Activated naive CD8-positive, alpha-beta T cell treated with anti-CD3 and anti-CD28 coated beads for 36 hours (primary cell): Measurements from ENCODE around the gene TARP. TPM values are rescaled to one million over a fixed set of nuclear protein-coding genes. Genes with fewer than 3 reads are reported as not detected.

Experiments
- DNase-seq: peaks from one replicate; pipeline ENCODE4 v3.0.0; 2021
- H3K27ac Mint-ChIP-seq: one replicate; pipeline ENCODE4 v1.8.0; 2022; ENCODE audit warnings: mild to moderate bottlenecking, moderate library complexity, mixed read lengths
- H3K27me3 Mint-ChIP-seq: one replicate; pipeline ENCODE4 v1.8.0; 2022; ENCODE audit warnings: mild to moderate bottlenecking, mixed read lengths
- H3K36me3 Mint-ChIP-seq: one replicate; pipeline ENCODE4 v1.8.0; 2021; ENCODE audit warnings: mild to moderate bottlenecking, mixed read lengths
- H3K4me1 Mint-ChIP-seq: one replicate; pipeline ENCODE4 v1.8.0; 2021; ENCODE audit warnings: mixed read lengths
- H3K4me3 Mint-ChIP-seq: one replicate; pipeline ENCODE4 v1.8.0; 2022; ENCODE audit warnings: mild to moderate bottlenecking, moderate library complexity, mixed read lengths
- H3K9me3 Mint-ChIP-seq: one replicate; pipeline ENCODE4 v1.8.0; 2022; ENCODE audit warnings: mixed read lengths
- total RNA-seq, 2 experiments: library from RNA; stranded (reverse); gene quantifications; one replicate each; pipeline ENCODE4 v1.2.3, GENCODE V29; 2021

TARP gene

DNA sequence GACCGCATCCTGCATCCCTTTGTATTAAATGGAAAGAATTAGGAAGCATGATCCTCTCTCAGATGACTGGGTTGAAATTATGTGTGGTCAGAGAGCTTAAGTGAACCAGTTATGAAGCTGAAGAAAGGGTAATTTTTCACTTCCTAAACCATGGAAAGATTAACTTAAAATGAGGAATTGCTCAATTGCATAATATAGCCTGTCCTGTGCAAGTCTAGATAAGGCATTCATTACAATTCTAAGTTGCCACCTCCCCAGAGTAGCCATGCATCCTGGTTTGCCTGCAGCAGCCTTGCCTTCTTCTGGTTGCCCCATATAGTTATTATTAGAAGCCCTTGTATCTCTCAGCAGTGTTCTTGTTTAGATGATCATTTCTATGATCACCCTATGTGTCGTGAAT, 50.1 kb downstream of the TARP start:
- no peaks in the 10 kb centered on the region for H3K9me3 Mint-ChIP-seq
- no peaks in the 10 kb centered on the region for H3K27me3 Mint-ChIP-seq
- DNase-seq: no peak
- peaks cover 20% of the 10 kb centered on the region for H3K36me3 Mint-ChIP-seq
- H3K4me1 Mint-ChIP-seq: peaks cover 4% of the 10 kb centered on the region
- no peak overlapping the region for H3K27ac Mint-ChIP-seq
- H3K4me3 Mint-ChIP-seq: no peak overlapping the region

DNA sequence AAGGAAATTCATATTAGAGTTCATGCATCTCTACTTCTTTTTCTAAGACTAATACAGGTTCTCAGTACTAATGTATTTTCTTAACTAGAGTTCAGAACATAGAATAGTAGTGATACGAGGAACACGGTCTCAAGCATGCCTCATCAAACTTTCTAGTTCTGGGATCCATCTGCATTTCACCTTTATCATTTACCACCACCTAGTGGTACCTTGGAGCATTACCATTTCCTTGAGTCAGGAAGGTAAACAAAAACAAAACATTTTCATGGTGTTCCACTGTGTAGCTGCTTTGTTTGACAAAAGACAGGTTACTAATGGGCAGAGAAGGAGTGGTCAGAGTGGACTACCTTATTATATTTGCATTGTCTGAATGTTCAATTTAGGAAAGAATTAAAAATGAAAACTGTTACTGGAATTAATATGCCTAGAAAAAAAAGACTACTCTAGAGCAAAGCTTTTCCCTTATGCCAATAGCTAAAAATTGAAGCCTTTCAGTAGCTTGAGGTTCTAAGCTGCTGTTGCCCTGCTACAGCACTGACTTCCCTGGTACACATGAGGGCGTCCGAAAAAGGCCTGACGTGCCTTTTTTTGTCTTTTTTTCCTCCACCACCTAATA, 50.8 kb downstream of the TARP start:
- H3K4me1 Mint-ChIP-seq: peaks cover 4% of the 10 kb centered on the region
- DNase-seq: no peak
- H3K4me3 Mint-ChIP-seq: no peak overlapping the region
- H3K9me3 Mint-ChIP-seq: no peaks in the 10 kb centered on the region
- peaks cover 21% of the 10 kb centered on the region for H3K36me3 Mint-ChIP-seq
- no peak overlapping the region for H3K27ac Mint-ChIP-seq
- H3K27me3 Mint-ChIP-seq: no peaks in the 10 kb centered on the region

DNA sequence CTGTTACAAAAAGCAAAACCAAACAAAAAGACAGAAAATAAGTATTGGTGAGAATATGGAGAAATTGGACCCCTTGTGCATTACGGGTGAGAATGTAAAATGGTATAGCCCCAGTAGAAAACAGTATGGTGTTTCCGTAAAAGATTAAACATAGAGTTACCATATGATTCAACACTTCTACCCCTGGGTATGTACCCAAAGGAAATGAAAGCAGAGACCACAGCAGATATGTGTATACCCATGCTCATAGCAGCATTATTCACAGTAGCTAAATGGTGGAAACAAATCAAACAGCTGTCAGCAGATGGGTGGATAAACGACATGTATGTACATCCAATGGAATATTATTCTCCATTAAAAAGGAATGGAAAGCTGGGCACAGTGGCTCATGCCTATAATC, 53.0 kb downstream of the TARP start:
- Mint-ChIP-seq H3K4me1 (peaks cover 16% of the 10 kb centered on the region), H3K27me3 (no peaks in the 10 kb centered on the region), H3K4me3 (no peak overlapping the region), H3K9me3 (no peaks in the 10 kb centered on the region), H3K27ac (no peak overlapping the region), H3K36me3 (peaks cover 30% of the 10 kb centered on the region)
- DNase-seq: no peak

DNA sequence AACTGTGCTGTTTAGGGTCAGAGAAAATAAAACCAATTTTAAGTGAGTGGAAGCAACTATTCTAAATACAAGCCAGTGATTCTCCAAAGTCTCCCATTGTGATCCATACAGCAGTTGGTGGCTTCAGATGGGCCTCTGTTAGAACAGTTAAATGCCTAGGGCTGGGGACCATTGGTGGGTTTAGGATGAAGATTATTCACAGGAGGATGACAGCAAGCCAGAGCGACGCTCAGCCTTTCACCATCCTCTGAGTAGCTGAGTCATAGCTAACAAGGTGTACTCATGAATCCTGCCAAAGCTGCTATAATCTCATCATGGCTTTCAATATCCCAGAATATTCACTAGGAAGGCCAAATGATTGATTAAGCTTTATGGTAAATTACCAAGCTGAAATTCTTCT, 55.8 kb downstream of the TARP start:
- H3K9me3 Mint-ChIP-seq: no peaks in the 10 kb centered on the region
- H3K4me1 Mint-ChIP-seq: peaks cover 17% of the 10 kb centered on the region
- H3K4me3 Mint-ChIP-seq: no peak overlapping the region
- no peak overlapping the region for H3K27ac Mint-ChIP-seq
- H3K36me3 Mint-ChIP-seq: peaks cover 30% of the 10 kb centered on the region
- DNase-seq: no peak
- no peaks in the 10 kb centered on the region for H3K27me3 Mint-ChIP-seq

DNA sequence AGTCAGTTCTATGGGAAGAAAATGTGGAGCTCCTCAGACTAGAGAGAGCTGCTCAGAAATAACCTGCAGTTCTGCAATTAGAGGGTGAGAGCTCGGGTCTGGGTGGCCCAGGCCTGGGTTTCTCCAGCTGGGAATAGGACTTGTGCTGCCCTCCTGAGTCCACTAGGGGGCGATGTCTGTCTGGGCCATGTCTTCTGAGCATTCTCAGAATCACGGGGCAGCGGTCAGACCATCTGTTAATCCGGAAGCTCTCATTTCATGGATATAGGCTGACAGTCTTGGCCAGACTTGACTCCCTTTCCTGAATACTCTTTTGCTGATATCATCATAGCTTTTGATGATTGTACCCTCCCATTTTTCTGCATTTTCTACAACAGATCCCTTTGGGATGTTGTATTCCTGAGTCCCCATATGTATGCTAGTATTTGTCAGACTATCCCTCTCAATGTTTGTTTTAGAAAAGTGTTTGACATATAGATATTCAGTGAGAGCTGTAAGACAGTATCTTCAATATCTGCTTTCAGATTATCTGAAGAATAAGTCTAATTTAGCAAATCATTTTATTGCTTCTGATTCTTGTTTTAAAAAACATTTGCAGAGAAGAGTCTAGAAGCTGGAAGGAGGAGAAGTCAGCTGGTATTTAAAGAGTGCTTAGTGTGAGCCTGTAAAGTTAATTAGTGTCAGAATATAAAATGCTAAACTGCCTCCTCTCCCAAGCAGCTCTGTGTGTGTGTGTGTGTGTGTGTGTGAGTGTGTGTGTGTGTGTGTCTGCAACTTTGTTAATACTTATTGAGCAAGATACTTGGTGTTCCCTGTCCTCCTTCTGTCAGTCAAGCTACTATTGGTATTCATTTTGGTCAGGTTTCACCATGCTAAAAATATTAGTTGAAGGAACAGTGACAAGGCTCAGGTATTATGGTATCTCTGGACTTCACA, 57.4 kb downstream of the TARP start:
- peaks cover 25% of the 10 kb centered on the region for H3K36me3 Mint-ChIP-seq
- H3K9me3 Mint-ChIP-seq: no peaks in the 10 kb centered on the region
- H3K4me1 Mint-ChIP-seq: peaks cover 15% of the 10 kb centered on the region
- no peak overlapping the region for H3K27ac Mint-ChIP-seq
- H3K4me3 Mint-ChIP-seq: no peak overlapping the region
- H3K27me3 Mint-ChIP-seq: no peaks in the 10 kb centered on the region
- DNase-seq: peak; percentile 71

DNA sequence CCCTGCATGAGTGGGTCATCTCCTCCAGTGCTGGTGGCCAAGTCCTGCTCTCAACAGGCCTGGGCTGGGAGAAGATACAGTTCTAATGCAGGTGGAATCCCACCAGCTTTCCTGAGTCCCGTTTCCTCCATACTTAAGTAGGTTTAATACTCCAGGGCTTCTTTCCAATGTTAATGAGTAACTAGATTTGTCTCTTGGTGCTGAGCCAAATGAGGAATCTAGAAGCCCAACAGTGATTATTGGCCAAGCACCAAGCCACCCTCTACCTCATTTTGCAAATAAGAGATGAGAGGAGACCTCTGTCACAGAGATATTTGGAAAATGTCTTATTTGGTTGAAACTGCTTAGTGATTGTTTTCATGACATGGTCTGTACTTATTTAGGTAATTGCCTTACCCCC, 58.3 kb downstream of the TARP start:
- H3K27ac Mint-ChIP-seq: no peak overlapping the region
- no peak overlapping the region for H3K4me3 Mint-ChIP-seq

DNA sequence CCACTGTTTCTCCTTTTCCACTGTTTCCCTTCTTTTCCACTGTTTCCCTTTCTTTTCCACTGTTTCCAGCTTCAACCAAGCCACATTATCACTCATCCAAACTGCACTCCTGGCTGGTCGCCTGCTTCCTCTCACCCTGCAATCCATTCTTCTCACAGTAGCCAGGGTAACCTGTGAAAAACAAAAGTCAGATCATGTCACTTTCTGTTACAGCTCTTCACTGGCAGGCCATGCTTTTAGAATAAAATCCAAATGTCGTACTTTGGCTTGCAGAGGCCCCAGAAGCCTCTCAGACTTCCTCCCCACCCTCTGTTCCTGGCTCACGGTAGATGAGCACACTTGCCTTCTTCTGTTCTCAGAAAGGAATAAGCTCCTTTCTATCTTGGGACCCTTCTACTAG, 61.5 kb downstream of the TARP start:
- Mint-ChIP-seq H3K9me3 (no peaks in the 10 kb centered on the region), H3K36me3 (peaks cover 12% of the 10 kb centered on the region), H3K4me1 (peaks cover 9% of the 10 kb centered on the region), H3K27ac (no peak overlapping the region), H3K27me3 (no peaks in the 10 kb centered on the region), H3K4me3 (no peak overlapping the region)
- no peak for DNase-seq

More for the DNA sequence above, 58.3 kb downstream of the TARP start:
- Mint-ChIP-seq H3K27me3 (no peaks in the 10 kb centered on the region), H3K36me3 (peaks cover 20% of the 10 kb centered on the region), H3K4me1 (peaks cover 13% of the 10 kb centered on the region), H3K9me3 (no peaks in the 10 kb centered on the region)
- no peak for DNase-seq

DNA sequence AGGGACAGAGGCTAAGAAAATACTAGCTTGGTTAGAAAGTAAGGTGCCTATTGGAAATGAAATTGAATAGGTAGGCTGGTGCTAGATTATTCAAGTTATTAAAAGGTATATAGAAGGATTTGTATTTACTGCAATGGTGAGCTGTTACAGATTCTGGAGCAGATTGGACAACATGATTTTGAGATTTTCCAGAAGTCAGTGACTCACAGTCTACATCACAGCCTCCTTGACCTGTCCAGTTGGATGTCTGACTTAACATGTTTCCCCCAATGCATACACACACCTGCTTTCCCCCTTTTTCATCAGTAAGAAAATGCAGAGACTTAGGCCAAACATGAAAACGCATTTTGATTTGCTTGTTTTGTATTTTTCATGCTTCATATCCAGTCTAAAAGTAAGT, 62.0 kb downstream of the TARP start:
- H3K9me3 Mint-ChIP-seq: no peaks in the 10 kb centered on the region
- no peak overlapping the region for H3K4me3 Mint-ChIP-seq
- peaks cover 9% of the 10 kb centered on the region for H3K4me1 Mint-ChIP-seq
- no peak for DNase-seq
- H3K36me3 Mint-ChIP-seq: peaks cover 12% of the 10 kb centered on the region
- H3K27ac Mint-ChIP-seq: no peak overlapping the region
- no peaks in the 10 kb centered on the region for H3K27me3 Mint-ChIP-seq

Other genes starting within 250 kb of the TARP start
- 10 to 100 TPM; 30.3 to 30.6 TPM for gene STARD3NL, start 95.4 kb downstream of the TARP start, total RNA-seq